HL-60 (cell line): ENCODE results near the gene ADPRH.

Experiments
- DNase-seq, 2 experiments: peaks; one replicate each; pipeline ENCODE4 v3.0.0-alpha.2; 2010 to 2020; ENCODE audit warnings: low read depth in 1 of 2, low spot score in 1 of 2
- H3K27ac ChIP-seq: fragments of 250-450 bp; sonication (Bioruptor Pico); replicated peaks from 2 replicates; pipeline ENCODE4 v1.5.1; 2020; ENCODE audit warnings: mild to moderate bottlenecking, moderate library complexity
- H3K27me3 ChIP-seq: fragments of 250-450 bp; sonication (Bioruptor Pico); 2 replicates; pipeline ENCODE4 v1.5.1; 2021; ENCODE audit warnings: mild to moderate bottlenecking, moderate library complexity; ENCODE audit not compliant: insufficient read depth, poor library complexity, severe bottlenecking
- H3K4me3 ChIP-seq: replicated peaks from 2 replicates; pipeline ENCODE4 v1.5.1; 2011; ENCODE audit warnings: mild to moderate bottlenecking, control low read depth, low read length; ENCODE audit not compliant: insufficient read depth
- GABPA ChIP-seq: IDR thresholded peaks from 2 replicates; pipeline ENCODE4 v1.6.1; 2012; ENCODE audit warnings: low read depth
- POLR2AphosphoS5 ChIP-seq: IDR thresholded peaks from 2 replicates; pipeline ENCODE4 v1.6.1; 2012; ENCODE audit warnings: low read depth
- SPI1 ChIP-seq: IDR thresholded peaks from 2 replicates; pipeline ENCODE4 v1.6.1; 2012; ENCODE audit warnings: low read depth, mild to moderate bottlenecking, borderline replicate concordance
- TF ChIP-seq, protein P1 (sequence below): IDR thresholded peaks from 2 replicates; pipeline ENCODE4 v1.6.1; 2012; ENCODE audit warnings: low read depth; ENCODE audit not compliant: insufficient replicate concordance
- TF ChIP-seq, protein P2 (sequence below): IDR thresholded peaks from one replicate; pipeline ENCODE4 v1.5.1; 2011; ENCODE audit warnings: low read length, control low read depth, inconsistent platforms; ENCODE audit not compliant: insufficient read depth

Gene ADPRH

DNA sequence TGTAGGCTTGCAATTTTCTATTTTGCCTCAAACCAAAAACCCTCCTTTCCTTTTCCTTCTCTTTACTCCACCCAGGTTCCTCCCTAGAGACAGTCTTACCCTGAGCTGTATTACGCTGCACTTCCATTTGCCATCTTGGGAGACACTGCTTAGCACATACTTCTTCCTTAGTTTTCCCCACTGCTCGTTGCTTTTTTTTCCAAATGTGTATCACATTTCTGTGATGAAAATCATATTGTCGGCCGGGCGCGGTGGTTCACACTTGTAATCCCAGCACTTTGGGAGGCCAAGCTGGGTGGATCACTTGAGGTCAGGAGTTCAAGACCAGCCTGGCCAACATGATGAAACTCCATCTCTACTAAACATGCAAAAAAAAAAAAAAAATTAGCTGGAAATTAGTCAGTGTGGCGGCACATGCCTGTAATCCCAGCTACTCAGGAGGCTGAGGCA lies 51.6 kb downstream of the ADPRH start:
- TF ChIP-seq, protein P1, sequence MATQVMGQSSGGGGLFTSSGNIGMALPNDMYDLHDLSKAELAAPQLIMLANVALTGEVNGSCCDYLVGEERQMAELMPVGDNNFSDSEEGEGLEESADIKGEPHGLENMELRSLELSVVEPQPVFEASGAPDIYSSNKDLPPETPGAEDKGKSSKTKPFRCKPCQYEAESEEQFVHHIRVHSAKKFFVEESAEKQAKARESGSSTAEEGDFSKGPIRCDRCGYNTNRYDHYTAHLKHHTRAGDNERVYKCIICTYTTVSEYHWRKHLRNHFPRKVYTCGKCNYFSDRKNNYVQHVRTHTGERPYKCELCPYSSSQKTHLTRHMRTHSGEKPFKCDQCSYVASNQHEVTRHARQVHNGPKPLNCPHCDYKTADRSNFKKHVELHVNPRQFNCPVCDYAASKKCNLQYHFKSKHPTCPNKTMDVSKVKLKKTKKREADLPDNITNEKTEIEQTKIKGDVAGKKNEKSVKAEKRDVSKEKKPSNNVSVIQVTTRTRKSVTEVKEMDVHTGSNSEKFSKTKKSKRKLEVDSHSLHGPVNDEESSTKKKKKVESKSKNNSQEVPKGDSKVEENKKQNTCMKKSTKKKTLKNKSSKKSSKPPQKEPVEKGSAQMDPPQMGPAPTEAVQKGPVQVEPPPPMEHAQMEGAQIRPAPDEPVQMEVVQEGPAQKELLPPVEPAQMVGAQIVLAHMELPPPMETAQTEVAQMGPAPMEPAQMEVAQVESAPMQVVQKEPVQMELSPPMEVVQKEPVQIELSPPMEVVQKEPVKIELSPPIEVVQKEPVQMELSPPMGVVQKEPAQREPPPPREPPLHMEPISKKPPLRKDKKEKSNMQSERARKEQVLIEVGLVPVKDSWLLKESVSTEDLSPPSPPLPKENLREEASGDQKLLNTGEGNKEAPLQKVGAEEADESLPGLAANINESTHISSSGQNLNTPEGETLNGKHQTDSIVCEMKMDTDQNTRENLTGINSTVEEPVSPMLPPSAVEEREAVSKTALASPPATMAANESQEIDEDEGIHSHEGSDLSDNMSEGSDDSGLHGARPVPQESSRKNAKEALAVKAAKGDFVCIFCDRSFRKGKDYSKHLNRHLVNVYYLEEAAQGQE, result no peak
- TF ChIP-seq, protein P2, sequence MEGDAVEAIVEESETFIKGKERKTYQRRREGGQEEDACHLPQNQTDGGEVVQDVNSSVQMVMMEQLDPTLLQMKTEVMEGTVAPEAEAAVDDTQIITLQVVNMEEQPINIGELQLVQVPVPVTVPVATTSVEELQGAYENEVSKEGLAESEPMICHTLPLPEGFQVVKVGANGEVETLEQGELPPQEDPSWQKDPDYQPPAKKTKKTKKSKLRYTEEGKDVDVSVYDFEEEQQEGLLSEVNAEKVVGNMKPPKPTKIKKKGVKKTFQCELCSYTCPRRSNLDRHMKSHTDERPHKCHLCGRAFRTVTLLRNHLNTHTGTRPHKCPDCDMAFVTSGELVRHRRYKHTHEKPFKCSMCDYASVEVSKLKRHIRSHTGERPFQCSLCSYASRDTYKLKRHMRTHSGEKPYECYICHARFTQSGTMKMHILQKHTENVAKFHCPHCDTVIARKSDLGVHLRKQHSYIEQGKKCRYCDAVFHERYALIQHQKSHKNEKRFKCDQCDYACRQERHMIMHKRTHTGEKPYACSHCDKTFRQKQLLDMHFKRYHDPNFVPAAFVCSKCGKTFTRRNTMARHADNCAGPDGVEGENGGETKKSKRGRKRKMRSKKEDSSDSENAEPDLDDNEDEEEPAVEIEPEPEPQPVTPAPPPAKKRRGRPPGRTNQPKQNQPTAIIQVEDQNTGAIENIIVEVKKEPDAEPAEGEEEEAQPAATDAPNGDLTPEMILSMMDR, result no peak
- TF ChIP-seq SPI1, result no peak
- TF ChIP-seq GABPA, result no peak
- no peak for TF ChIP-seq POLR2AphosphoS5
- Histone ChIP-seq H3K27me3 (no peaks in the 10 kb centered on the region), H3K4me3 (no peak overlapping the region), H3K27ac (peak overlapping the region; percentile 49)
- DNase-seq, result peak in 1 of 2 experiments; percentile 18

DNA sequence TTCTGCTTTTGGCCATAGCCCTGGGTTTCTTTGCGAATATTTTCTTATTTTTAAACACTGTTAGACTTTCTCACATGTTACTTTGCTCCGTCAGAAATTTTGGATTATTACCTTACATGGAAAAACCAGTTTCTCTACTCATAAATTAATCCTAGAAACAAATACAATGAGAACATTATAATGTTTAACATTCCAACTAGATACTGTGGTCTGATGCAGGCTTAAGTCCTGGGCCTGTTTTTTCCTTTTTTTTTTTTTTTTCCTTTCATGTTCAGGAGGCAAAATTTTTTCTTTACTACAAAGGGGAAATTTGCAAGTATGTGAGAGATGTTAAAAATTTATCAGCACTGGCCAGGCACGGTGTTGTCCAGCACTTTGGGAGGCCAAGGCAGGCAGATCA lies 52.2 kb downstream of the ADPRH start:
- no peak for TF ChIP-seq POLR2AphosphoS5
- TF ChIP-seq GABPA, result no peak
- TF ChIP-seq, protein P1, result no peak
- no peak for TF ChIP-seq SPI1
- no peak overlapping the region for H3K4me3 ChIP-seq
- H3K27ac ChIP-seq, result no peak overlapping the region
- no peak for DNase-seq
- H3K27me3 ChIP-seq, result no peaks in the 10 kb centered on the region

DNA sequence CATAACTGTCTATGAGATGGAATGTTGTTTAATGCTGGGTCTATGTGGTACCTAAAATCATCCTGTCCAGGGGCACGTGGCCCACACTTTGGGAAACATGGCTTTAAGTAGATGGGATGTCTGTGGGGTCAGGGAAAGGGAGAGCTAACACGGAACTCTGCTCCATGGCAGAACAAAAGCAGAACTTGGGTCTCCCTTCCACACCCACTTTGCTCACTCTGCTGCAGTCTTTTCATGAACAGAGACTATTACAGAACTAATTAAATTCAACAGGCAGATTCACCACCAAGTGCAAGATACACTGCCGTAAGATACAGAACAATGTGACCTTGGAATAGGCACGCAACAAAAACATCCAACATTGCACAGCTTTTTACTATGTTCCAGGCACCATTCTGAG lies 52.9 kb downstream of the ADPRH start:
- H3K27ac ChIP-seq, result no peak overlapping the region
- H3K27me3 ChIP-seq, result no peaks in the 10 kb centered on the region
- no peak for DNase-seq
- TF ChIP-seq SPI1 (no peak), GABPA (no peak), POLR2AphosphoS5 (no peak)
- TF ChIP-seq, protein P1, result no peak
- TF ChIP-seq, protein P2, result no peak
- no peak overlapping the region for H3K4me3 ChIP-seq
